Stimulated activated CD8-positive, alpha-beta memory T cell treated with anti-CD3 and anti-CD28 coated beads, Interleukin-7, amount 100 ng/mL, for 48 hours (primary cell): ENCODE results near the gene LRCH4.

Experiments used
- DNase-seq, 2 donors: peaks; one replicate each; pipeline ENCODE4 v3.0.0-alpha.2; 2020; ENCODE audit warnings: low read depth in 1 of 2; ENCODE audit errors: extremely low read depth in 1 of 2

The LRCH4 gene, protein sequence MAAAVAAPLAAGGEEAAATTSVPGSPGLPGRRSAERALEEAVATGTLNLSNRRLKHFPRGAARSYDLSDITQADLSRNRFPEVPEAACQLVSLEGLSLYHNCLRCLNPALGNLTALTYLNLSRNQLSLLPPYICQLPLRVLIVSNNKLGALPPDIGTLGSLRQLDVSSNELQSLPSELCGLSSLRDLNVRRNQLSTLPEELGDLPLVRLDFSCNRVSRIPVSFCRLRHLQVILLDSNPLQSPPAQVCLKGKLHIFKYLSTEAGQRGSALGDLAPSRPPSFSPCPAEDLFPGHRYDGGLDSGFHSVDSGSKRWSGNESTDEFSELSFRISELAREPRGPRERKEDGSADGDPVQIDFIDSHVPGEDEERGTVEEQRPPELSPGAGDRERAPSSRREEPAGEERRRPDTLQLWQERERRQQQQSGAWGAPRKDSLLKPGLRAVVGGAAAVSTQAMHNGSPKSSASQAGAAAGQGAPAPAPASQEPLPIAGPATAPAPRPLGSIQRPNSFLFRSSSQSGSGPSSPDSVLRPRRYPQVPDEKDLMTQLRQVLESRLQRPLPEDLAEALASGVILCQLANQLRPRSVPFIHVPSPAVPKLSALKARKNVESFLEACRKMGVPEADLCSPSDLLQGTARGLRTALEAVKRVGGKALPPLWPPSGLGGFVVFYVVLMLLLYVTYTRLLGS

DNA sequence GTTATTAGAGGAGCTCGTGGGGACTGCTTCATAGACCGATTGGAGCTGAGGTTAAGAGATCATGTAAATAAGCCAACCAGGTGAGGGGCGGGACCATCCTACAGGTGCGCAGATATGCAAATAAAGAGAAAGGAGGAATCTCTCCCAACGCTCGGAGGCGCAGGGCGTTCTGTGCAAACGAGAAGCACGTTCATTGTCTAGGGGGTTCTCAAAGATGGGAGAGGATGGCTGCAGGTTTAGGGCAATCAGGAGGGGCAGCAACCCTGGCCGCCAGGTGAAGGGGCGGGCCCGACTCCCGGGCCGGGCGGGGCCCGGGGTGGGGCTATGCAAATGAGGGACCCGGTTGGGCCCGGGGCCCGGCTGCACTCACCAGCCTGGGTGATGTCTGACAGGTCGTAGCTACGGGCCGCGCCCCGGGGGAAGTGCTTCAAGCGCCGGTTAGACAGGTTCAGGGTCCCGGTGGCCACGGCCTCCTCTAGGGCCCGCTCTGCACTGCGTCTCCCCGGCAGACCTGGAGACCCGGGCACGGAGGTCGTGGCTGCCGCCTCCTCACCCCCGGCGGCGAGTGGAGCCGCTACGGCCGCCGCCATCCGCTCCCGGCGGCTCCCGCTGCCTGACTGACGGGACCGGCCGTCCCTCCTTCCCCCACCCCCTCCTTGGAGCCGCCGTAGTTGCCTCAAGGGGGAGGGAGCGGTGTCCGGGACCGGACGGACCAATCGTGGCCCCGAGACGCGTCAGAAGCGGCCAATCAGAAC lies at the start of gene LRCH4:
Gene LRCH4, minus strand, starts transcription at position 619 of the 755 bp plus-strand sequence. Its CDS starts 29 bp downstream, at position 590.
- DNase-seq = no peak

GRCh38 chr7:100632951-100633717 lies 47.2 kb upstream of the LRCH4 start:
- peak in 1 of 2 donors; percentile 49 for DNase-seq

DNA sequence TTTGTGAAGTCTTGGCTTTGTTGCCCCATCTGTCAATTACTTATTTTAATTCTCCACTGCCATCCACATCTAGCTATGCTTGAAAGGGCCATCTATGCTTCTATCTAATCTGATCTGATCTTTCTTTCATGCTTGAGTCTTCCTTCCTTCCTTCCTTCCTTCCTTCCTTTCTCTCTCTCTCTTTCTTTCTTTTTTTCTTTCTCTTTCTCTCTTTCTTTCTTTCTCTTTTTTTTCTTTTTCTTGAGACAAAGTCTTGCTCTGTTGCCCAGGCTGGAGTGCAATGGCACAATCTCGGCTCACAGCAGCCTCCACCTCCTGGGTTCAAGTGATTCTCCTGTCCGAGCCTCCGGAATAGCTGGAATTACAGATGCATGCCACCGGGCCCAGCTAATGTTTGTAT lies 44.1 kb upstream of the LRCH4 start:
- no peak for DNase-seq

- DNase-seq = no peak
Observed at GRCh38 chr7:100629117-100629716, 43.3 kb upstream of the LRCH4 start.

- no peak for DNase-seq
Observed at GRCh38 chr7:100627238-100627549, 41.3 kb upstream of the LRCH4 start.

DNA sequence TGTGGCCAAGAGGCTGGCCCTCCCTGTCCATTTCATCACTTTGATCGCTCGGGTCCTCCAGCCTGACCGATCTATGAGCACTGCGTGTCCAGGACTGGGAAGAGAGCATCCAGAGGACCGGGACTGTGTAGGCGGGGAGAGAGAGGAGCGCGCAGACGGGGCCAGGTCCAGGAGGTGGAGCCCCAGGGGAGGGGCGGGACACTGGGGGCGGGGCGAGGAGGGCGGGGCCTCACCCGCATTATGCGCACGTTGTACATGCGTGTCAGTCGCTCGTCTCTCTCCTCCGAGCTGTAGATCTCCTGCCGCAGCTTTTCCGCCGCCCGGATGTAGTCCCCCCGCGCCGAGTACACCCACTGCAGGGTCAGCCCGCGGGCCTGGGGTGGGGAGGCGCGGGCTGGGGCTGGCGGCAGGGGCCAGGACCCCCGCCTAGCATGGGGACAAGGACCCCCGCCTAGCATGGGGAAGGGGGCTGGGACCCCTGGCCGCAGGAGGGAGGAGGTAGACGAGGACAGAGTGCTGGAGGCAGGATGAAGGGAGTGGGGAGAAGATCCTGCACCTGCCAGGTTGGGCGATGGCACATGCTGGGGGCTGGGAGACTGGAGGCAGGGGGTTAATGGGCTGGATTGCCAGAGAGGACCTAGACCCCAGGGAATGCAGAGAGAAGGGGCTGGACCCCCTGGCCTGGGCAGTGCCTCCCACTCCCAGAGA lies 40.8 kb upstream of the LRCH4 start:
- peak; percentile 81 to 85 for DNase-seq

DNA sequence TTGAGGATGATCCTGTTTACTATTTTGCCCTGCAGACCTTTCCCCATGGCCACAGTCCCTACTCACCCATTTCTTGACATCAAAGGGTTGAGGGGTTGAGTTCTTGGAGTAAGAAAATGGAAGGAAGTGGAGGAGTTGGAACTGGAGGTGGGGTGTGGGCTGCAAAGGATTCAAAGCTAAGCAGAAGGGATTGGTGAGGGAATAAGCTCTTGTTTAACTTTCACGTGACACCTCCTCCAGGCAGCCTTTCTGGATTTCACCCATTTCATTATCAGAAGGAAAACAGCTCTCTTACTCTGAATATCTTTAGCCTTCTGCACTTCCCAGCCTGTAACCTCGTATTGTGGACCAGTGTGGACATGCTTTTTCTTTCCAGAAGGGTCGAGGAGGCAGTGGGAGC lies 40.1 kb upstream of the LRCH4 start:
- DNase-seq = no peak

DNA sequence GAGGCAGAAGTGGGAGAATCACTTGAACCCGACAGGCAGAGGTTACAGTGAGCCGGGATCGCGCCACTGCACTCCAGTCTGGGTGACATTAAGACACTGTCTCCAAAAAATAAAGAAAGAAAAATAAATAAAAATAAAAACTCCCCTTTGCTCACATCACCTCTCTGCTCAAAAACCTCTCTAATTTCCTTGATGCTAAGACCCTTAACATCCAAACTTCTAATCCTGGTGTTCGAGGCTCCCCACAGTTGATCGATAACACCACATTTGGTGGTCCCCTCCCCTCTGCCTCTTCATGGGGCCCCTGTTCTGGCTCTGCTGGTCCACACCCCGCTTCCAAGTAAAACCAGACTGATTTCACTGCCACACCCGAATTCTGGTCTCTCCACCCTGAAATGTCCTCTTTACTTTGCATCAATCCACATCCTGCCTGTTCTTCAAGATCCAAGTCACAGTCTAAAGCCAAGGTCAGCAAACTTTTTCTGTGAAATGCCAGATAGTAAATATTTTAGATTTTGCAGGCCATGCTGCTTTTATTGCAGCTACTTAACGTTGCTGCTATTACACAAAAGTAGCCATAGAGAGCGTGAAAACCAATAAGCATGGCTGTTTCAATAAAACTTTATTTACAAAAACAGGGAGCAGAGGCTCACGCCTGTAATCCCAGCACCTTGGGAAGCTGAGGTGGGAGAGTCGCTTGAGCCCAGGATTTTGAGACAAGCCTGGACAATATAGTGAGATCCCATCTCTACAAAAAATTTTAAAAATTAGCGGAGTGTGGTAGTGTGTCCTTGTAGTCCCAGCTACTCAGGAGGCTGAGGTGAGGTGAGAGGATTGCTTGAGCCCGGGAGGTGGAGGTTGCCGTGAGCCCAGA lies 38.3 kb upstream of the LRCH4 start:
- no peak for DNase-seq

- DNase-seq = no peak
Observed at GRCh38 chr7:100621554-100621953, 35.6 kb upstream of the LRCH4 start.

- no peak for DNase-seq
Observed at GRCh38 chr7:100620804-100621203, 34.9 kb upstream of the LRCH4 start.

- no peak for DNase-seq
Observed at GRCh38 chr7:100620239-100620638, 34.3 kb upstream of the LRCH4 start.

- no peak for DNase-seq
Observed at GRCh38 chr7:100614308-100614861, 28.5 kb upstream of the LRCH4 start.

DNA sequence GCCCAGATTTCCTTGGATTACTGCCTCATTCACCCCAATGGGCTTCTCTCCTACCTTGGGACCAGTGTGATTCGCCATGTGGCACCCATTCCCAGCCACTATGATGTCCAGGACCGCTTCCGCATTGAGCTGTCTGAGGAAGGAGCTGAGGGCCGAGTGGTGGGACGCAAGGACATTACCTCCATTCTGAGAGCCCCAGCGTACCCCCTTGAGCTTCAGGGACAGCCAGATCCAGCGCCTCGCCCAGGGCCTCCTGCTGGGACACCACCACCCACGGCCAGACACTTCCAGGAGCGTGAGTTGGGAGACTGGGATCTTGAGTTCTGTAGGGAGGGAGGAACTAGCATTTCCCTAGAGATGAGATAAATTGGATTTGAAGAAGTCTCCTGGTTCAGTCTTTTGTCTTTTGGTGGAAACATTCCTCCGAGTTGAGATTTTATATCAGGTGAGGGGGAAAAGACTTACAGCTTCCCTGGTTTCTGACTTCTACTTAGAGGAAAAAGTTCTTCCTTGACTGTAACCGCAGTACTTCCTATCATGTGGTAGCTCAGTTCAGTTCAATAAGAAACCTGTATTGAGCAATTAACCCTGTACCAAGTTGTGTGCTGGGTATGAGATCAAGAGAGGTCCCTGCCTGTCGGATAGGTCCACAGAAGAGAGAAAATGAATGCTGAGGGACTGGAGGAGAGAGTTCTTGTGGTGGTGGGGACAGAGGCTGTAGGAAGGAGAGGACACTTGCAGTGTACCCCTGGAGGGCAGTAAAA lies 27.7 kb upstream of the LRCH4 start:
- no peak for DNase-seq

DNA sequence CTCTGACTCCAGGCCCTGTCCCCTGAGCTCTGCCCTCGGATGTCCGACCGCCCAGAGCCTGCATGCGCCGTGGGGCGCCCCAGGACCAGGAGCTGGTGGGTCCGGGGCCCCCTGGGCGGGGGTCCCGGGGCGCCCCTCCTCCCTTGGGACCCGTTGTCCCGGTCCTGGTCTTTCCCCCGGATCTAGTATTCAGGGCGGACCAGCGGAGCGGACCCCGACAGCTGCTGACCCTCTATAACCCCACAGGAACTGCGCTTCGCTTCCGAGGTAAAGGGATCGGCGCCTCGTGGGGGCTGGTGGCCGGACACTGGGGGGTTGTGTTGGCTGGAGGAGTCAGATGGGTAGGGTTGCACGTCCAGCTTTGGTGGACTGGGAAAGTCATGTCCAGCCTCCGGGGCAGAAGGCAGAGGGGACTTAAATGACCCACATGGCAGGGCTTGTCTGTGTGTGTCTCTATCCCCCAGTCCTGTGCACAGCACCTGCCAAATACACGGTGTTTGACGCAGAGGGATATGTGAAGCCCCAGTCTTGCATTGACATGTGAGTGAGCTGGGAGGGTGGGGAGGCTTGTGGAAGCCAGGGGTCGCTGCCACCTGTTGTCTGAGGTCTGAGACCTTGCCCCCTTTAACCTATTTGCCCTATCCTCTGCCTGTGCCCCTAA lies 26.9 kb upstream of the LRCH4 start:
- no peak for DNase-seq

GRCh38 chr7:100611983-100612729 lies 26.2 kb upstream of the LRCH4 start, which contains the start of gene MOSPD3:
Gene MOSPD3 (plus strand): TSS chr7:100612540. CDS start chr7:100612792, 252 bp downstream.
- peak; percentile 95 to 97 for DNase-seq

- DNase-seq = no peak
Observed at GRCh38 chr7:100609958-100610357, 24.0 kb upstream of the LRCH4 start.

DNA sequence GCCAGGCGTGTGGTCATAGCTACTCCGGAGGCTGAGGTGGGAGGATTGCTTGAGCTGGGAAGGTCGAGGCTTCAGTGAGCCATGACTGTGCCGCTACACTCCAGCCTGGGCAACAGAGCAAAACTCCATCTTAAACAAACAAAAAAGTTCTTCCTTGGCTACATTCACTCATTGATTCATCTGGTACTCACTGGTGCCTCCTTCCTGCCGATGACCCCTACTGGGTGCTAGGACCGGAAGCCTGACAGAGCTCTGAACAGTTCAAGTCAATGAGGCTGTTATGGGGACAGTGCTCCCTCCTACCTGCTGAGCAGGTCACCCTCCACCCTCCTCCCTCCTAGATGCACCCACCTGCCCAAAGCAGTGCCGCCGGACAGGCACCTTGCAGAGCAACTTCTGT lies 21.2 kb upstream of the LRCH4 start:
- DNase-seq = no peak
